K562 (cell line): ENCODE measurements around the gene PTPN18. TPM values are rescaled to one million over a fixed set of nuclear protein-coding genes. Genes with fewer than 3 reads are reported as not detected.

ENCODE experiments used
- HDAC8 ChIP-seq: fragments of 450-650 bp; IDR thresholded peaks from 2 replicates; pipeline ENCODE4 v1.6.1; 2016; ENCODE audit warnings: mild to moderate bottlenecking, missing genetic modification characterization, moderate library complexity, missing compliant biosample characterization
- SETDB1 ChIP-seq: IDR thresholded peaks from one replicate; pipeline ENCODE4 v1.6.1; 2012; ENCODE audit warnings: low read length, control low read depth, inconsistent platforms
- THRAP3 ChIP-seq: fragments of 450-650 bp; IDR thresholded peaks from 2 replicates; pipeline ENCODE4 v1.6.1; 2016; ENCODE audit warnings: mild to moderate bottlenecking, inconsistent platforms, borderline replicate concordance
- TRIM28 ChIP-seq: fragments of 450-650 bp; IDR thresholded peaks from 2 replicates; pipeline ENCODE4 v1.6.1; 2017
- ZBTB17 ChIP-seq: fragments of 450-650 bp; formaldehyde crosslinking; IDR thresholded peaks from 2 replicates; pipeline ENCODE4 v1.4.0; 2020; ENCODE audit warnings: mild to moderate bottlenecking
- ZNF133 ChIP-seq: fragments of 250-450 bp; sonication (Bioruptor Pico); IDR thresholded peaks from 2 replicates; pipeline ENCODE4 v1.4.0; 2020; ENCODE audit warnings: mild to moderate bottlenecking
- ZNF146 ChIP-seq: IDR thresholded peaks from one replicate; pipeline ENCODE4 v1.6.1; 2018; ENCODE audit warnings: missing compliant biosample characterization; ENCODE audit not compliant: unreplicated experiment
- ZNF583 ChIP-seq: fragments of 250-450 bp; sonication (Bioruptor Pico); IDR thresholded peaks from 2 replicates; pipeline ENCODE4 v1.4.0; 2020
- ZNF589 ChIP-seq: fragments of 200-800 bp; sonication (Bioruptor generic); IDR thresholded peaks from 2 replicates; pipeline ENCODE4 v1.6.1; 2016; ENCODE audit warnings: low read depth, missing genetic modification characterization, missing compliant biosample characterization
- ZNF696 ChIP-seq: fragments of 250-450 bp; sonication (Bioruptor Pico); conservative IDR thresholded peaks from 2 replicates; pipeline ENCODE4 v1.4.0; 2020; ENCODE audit warnings: mild to moderate bottlenecking, moderate library complexity
- polyA plus RNA-seq, 8 experiments: library from polyadenylated mRNA; depleted of rRNA in 4 of 8; stranded (reverse) in 5 of 8; unstranded in 3 of 8; fragments of >200 nt; fragmentation: Nextera tagmentation in 2 of 8; fragmentation: Illumina TruSeq in 1 of 8; extraction: Ambion mirVana in 2 of 8; extraction: Trizol in 1 of 8; gene quantifications; 2 replicates each; pipeline versions ENCODE4 v1.2.1 to v1.2.3, GENCODE V29; 2011 to 2014; ENCODE audit warnings: inconsistent platforms in 1 of 8, missing spikeins in 1 of 8
- total RNA-seq, 7 experiments: library from RNA; depleted of rRNA in 6 of 7; stranded (reverse); fragments of >200 nt in 6 of 7; fragmentation: Illumina TruSeq in 2 of 7; extraction: Trizol in 2 of 7; gene quantifications; 2 replicates each; pipeline versions ENCODE4 v1.2.1 to v1.2.3, GENCODE V29; 2011 to 2021; ENCODE audit warnings: low replicate concordance in 1 of 7
- TF ChIP-seq, protein P1 (sequence below): fragments of 450-650 bp; IDR thresholded peaks from 2 replicates; pipeline ENCODE4 v1.6.1; 2016; ENCODE audit warnings: missing biosample characterization, missing genetic modification characterization
- TF ChIP-seq, protein P2 (sequence below): sonication (generic); formaldehyde crosslinking; IDR thresholded peaks from 2 replicates; pipeline ENCODE4 v1.8.0; 2022; ENCODE audit warnings: mild to moderate bottlenecking, missing genetic modification reagents
- TF ChIP-seq, protein P3 (sequence below): fragments of 250-450 bp; sonication (Bioruptor Pico); IDR thresholded peaks from 2 replicates; pipeline ENCODE4 v1.4.0; 2020; ENCODE audit warnings: mild to moderate bottlenecking, moderate library complexity
- TF ChIP-seq, protein P4 (sequence below): IDR thresholded peaks from 3 replicates; pipeline ENCODE4 v1.6.1; 2011; ENCODE audit warnings: borderline replicate concordance, mild to moderate bottlenecking; ENCODE audit not compliant: insufficient read length, insufficient read depth
- TF ChIP-seq, protein P5 (sequence below): fragments of 250-450 bp; sonication (Bioruptor Pico); IDR thresholded peaks from 2 replicates; pipeline ENCODE4 v1.5.0; 2021
- TF ChIP-seq, protein P6 (sequence below): fragments of 250-450 bp; sonication (Bioruptor Pico); IDR thresholded peaks from 2 replicates; pipeline ENCODE4 v1.9.0; 2021; ENCODE audit warnings: mild to moderate bottlenecking

PTPN18 gene
- total and polyA plus RNA-seq, 9 of the 15 experiments (the other 6 are each of a cell fraction or from before 2014, with no cell fraction given) = 11.6 to 90.7 (median 49.6) TPM

DNA sequence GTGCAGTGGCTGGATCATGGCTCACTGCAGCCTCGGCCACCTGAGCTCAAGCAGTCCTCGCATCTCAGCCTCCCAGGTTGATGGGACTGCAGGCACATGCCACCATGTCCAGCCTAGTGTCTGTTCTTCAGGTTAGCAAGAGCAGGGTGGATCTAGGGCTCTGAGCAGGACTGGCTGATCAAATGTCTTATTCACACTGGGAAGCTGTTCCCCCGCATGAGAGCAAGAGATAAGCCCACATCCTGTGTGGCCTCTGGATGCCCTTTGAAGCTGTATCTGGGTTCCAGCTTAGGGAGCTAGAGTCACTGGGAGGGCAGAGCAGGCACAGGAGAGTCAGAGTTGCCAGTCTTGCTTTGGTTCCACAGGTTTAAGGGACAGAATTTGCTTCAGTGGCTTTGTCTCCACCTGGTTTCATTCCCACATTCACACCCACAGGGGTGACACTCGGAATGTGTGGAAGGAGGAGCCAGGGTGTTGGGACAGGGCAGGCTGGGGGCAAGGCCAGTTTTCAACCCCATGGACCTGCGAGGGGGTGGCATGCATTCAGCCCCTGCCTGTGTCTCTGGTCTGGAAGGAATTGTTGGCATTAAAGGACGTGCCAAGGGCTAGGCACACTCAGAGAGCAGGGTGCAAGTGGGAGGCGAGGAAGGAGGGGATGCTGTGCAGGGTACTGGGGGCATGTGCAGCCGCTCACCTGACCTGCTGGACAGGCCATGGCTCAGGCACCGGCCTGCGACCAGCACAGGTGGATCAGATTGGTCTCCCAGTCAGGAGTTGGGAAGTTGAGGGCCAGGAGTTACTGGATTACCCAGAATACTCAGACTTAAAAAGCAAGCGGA, 24.5 kb downstream of the PTPN18 start (continued):
- TF ChIP-seq ZNF589 (CRISPR knock-in tag) (no peak), SETDB1 (no peak), ZNF696 (CRISPR knock-in tag) (no peak), HDAC8 (tag) (no peak), ZNF583 (CRISPR knock-in tag) (no peak), ZBTB17 (no peak), ZNF133 (no peak), TRIM28 (no peak), ZNF146 (CRISPR knock-in tag) (no peak), THRAP3 (no peak)
- TF ChIP-seq, protein P1, sequence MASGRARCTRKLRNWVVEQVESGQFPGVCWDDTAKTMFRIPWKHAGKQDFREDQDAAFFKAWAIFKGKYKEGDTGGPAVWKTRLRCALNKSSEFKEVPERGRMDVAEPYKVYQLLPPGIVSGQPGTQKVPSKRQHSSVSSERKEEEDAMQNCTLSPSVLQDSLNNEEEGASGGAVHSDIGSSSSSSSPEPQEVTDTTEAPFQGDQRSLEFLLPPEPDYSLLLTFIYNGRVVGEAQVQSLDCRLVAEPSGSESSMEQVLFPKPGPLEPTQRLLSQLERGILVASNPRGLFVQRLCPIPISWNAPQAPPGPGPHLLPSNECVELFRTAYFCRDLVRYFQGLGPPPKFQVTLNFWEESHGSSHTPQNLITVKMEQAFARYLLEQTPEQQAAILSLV (tag) = no peak
- TF ChIP-seq, protein P2, sequence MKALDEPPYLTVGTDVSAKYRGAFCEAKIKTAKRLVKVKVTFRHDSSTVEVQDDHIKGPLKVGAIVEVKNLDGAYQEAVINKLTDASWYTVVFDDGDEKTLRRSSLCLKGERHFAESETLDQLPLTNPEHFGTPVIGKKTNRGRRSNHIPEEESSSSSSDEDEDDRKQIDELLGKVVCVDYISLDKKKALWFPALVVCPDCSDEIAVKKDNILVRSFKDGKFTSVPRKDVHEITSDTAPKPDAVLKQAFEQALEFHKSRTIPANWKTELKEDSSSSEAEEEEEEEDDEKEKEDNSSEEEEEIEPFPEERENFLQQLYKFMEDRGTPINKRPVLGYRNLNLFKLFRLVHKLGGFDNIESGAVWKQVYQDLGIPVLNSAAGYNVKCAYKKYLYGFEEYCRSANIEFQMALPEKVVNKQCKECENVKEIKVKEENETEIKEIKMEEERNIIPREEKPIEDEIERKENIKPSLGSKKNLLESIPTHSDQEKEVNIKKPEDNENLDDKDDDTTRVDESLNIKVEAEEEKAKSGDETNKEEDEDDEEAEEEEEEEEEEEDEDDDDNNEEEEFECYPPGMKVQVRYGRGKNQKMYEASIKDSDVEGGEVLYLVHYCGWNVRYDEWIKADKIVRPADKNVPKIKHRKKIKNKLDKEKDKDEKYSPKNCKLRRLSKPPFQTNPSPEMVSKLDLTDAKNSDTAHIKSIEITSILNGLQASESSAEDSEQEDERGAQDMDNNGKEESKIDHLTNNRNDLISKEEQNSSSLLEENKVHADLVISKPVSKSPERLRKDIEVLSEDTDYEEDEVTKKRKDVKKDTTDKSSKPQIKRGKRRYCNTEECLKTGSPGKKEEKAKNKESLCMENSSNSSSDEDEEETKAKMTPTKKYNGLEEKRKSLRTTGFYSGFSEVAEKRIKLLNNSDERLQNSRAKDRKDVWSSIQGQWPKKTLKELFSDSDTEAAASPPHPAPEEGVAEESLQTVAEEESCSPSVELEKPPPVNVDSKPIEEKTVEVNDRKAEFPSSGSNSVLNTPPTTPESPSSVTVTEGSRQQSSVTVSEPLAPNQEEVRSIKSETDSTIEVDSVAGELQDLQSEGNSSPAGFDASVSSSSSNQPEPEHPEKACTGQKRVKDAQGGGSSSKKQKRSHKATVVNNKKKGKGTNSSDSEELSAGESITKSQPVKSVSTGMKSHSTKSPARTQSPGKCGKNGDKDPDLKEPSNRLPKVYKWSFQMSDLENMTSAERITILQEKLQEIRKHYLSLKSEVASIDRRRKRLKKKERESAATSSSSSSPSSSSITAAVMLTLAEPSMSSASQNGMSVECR = no peak
- TF ChIP-seq, protein P3, sequence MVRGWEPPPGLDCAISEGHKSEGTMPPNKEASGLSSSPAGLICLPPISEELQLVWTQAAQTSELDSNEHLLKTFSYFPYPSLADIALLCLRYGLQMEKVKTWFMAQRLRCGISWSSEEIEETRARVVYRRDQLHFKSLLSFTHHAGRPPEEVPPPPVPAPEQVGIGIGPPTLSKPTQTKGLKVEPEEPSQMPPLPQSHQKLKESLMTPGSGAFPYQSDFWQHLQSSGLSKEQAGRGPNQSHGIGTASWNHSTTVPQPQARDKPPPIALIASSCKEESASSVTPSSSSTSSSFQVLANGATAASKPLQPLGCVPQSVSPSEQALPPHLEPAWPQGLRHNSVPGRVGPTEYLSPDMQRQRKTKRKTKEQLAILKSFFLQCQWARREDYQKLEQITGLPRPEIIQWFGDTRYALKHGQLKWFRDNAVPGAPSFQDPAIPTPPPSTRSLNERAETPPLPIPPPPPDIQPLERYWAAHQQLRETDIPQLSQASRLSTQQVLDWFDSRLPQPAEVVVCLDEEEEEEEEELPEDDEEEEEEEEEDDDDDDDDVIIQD (CRISPR knock-in tag) = no peak
- TF ChIP-seq, protein P4, sequence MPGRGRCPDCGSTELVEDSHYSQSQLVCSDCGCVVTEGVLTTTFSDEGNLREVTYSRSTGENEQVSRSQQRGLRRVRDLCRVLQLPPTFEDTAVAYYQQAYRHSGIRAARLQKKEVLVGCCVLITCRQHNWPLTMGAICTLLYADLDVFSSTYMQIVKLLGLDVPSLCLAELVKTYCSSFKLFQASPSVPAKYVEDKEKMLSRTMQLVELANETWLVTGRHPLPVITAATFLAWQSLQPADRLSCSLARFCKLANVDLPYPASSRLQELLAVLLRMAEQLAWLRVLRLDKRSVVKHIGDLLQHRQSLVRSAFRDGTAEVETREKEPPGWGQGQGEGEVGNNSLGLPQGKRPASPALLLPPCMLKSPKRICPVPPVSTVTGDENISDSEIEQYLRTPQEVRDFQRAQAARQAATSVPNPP = no peak
- TF ChIP-seq, protein P5, sequence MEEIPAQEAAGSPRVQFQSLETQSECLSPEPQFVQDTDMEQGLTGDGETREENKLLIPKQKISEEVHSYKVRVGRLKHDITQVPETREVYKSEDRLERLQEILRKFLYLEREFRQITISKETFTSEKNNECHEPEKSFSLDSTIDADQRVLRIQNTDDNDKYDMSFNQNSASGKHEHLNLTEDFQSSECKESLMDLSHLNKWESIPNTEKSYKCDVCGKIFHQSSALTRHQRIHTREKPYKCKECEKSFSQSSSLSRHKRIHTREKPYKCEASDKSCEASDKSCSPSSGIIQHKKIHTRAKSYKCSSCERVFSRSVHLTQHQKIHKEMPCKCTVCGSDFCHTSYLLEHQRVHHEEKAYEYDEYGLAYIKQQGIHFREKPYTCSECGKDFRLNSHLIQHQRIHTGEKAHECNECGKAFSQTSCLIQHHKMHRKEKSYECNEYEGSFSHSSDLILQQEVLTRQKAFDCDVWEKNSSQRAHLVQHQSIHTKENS (CRISPR knock-in tag) = no peak
- TF ChIP-seq, protein P6, sequence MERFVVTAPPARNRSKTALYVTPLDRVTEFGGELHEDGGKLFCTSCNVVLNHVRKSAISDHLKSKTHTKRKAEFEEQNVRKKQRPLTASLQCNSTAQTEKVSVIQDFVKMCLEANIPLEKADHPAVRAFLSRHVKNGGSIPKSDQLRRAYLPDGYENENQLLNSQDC (CRISPR knock-in tag) = no peak
